ENCODE measurements around the gene LIN37. TPM values are rescaled to one million over a fixed set of nuclear protein-coding genes. Genes with fewer than 3 reads are reported as not detected.

Gene LIN37
- total and polyA plus RNA-seq, 9 of the 15 experiments (the other 6 are each of a cell fraction or from before 2014, with no cell fraction given): 1.2 to 12.5 (median 8.6) TPM

GRCh38 chr19:35717665-35718344 lies 30.6 kb upstream of the LIN37 start, which contains the start of gene KMT2B (continued):
- TF ChIP-seq, protein P1, sequence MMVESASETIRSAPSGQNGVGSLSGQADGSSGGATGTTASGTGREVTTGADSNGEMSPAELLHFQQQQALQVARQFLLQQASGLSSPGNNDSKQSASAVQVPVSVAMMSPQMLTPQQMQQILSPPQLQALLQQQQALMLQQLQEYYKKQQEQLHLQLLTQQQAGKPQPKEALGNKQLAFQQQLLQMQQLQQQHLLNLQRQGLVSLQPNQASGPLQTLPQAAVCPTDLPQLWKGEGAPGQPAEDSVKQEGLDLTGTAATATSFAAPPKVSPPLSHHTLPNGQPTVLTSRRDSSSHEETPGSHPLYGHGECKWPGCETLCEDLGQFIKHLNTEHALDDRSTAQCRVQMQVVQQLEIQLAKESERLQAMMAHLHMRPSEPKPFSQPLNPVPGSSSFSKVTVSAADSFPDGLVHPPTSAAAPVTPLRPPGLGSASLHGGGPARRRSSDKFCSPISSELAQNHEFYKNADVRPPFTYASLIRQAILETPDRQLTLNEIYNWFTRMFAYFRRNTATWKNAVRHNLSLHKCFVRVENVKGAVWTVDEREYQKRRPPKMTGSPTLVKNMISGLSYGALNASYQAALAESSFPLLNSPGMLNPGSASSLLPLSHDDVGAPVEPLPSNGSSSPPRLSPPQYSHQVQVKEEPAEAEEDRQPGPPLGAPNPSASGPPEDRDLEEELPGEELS (CRISPR knock-in tag; IDR thresholded peaks at IDR 0.05; ENCODE audit: borderline replicate concordance): no peak
- no peak for TF ChIP-seq JUND (IDR thresholded peaks at IDR 0.05; ENCODE audit: borderline replicate concordance, low read depth, low read length)
- no peak for TF ChIP-seq JUND (tag; IDR thresholded peaks at IDR 0.05; ENCODE audit: borderline replicate concordance, low read depth, low read length)

GRCh38 chr19:35718345-35719041 lies 29.9 kb upstream of the LIN37 start:
- peak overlapping the region; percentile 90 for H3K4me2 ChIP-seq (ENCODE audit: insufficient read depth, low read length)
- no peak for ATAC-seq
- H3K36me3 ChIP-seq (ENCODE audit: control insufficient read depth, insufficient read depth, low read length): peaks cover 40% of the 10 kb centered on the region; the same call in 2 of the 3 replicates
- ChIA-PET POLR2A (interaction anchor here (0.6 to 1.9 kb wide), 9 partner anchors 10 to 403 kb away, joined by 3 to 12 read pairs (median 4); partner anchors contain the start of gene HAUS5), CTCF (ENCODE audit: low intra/inter-chr PET ratio) (interaction anchor here (2.9 to 3.0 kb wide), 2 partner anchors 25 to 168 kb away, joined by 25 to 76 read pairs; no protein-coding TSS in a partner anchor)
- H3K4me3 ChIP-seq: peak overlapping the region; percentile 96
- peak in 2 of 4 experiments; percentile 27 to 30 for DNase-seq (ENCODE audit: extremely low read depth in 1 of 4, low spot score in 3 of 4)
- TSS peak; percentile 61 for BruUV-seq (replicated peaks)
- H3K9me1 ChIP-seq (ENCODE audit: control insufficient read depth, insufficient read depth, low read length): no peaks in the 10 kb centered on the region
- intact Hi-C loops (cut with micrococcal nuclease) (no loop called here), in situ Hi-C loops (cut with MboI) (no loop called here)
- WGBS (ENCODE audit: insufficient coverage, low coverage, missing lambda C conversion rate): 0% methylated on average over 23 of the region's 42 CpGs
- peaks cover 33% of the 10 kb centered on the region for H3K79me2 ChIP-seq (ENCODE audit: control insufficient read depth, insufficient read depth, low read length)
- H4K20me1 ChIP-seq (replicated peaks; ENCODE audit: control insufficient read depth, insufficient read depth, low read length): 0 out of 2 replicates have a peak, but pooled peaks cover 11% of the 10 kb centered on the region
- H3K4me1 ChIP-seq (replicated peaks in 1 of 2; ENCODE audit: control insufficient read depth in 2 of 2, insufficient read depth in 2 of 2, low read length in 2 of 2): peaks cover 14 to 64% of the 10 kb centered on the region in 2 experiments
- H3K27me3 ChIP-seq (ENCODE audit: control insufficient read depth in 2 of 2, insufficient read depth in 2 of 2, low read length in 2 of 2): peaks cover 0 to 13% of the 10 kb centered on the region in 2 experiments; a peak in 3 of 5 replicates
- peak overlapping the region; percentile 85 to 98 for H3K9ac ChIP-seq (ENCODE audit: insufficient read depth in 1 of 2, low read depth in 2 of 2, low read length in 2 of 2)
- H3K27ac ChIP-seq (ENCODE audit: extremely low read depth, low read depth, low read length): peak overlapping the region; percentile 81
- H3K9me3 ChIP-seq (replicated peaks; ENCODE audit: control insufficient read depth, insufficient read depth, low read depth, low read length): no peaks in the 10 kb centered on the region
- FAIRE-seq: no peak
- H2AFZ ChIP-seq (ENCODE audit: low read depth, low read length): no peak overlapping the region
- TF ChIP-seq ZFP30 (CRISPR knock-in tag; IDR thresholded peaks at IDR 0.05; ENCODE audit: borderline replicate concordance): no peak
- TF ChIP-seq FUS (optimal IDR thresholded peaks at IDR 0.05; ENCODE audit: low read depth, low read length): no peak
- TF ChIP-seq ETS1 (conservative IDR thresholded peaks at IDR 0.05; ENCODE audit: control insufficient read depth, low read depth, low read length): 0 out of 2 replicates have a peak, but pooled peaks have one; percentile 53
- TF ChIP-seq GABPA (tag; conservative IDR thresholded peaks at IDR 0.05; ENCODE audit: low read depth): no peak
- no peak for TF ChIP-seq STAT5A (IDR thresholded peaks at IDR 0.05; ENCODE audit: borderline replicate concordance, low read length)
- TF ChIP-seq NELFE (IDR thresholded peaks at IDR 0.05; ENCODE audit: insufficient read depth, insufficient read length): no peak
- TF ChIP-seq ZNF507 (tag; conservative IDR thresholded peaks at IDR 0.05): no peak
- peak in 1 of 2 experiments; percentile 39; a peak in 1 of 4 replicates for TF ChIP-seq HDAC1 (IDR thresholded peaks at IDR 0.05)
- no peak for TF ChIP-seq GATAD2A (IDR thresholded peaks at IDR 0.05)
- no peak for TF ChIP-seq ZNF133 (CRISPR knock-in tag; IDR thresholded peaks at IDR 0.05)
- no peak for TF ChIP-seq RNF2 (IDR thresholded peaks at IDR 0.05)

Measured in K562 (cell line).